HG03280 (cell line): Measurements from ENCODE around the gene KMO.
A peak's percentile ranks its signal among the peaks of the same experiment; 100 is the strongest.

Experiments used
- ATAC-seq: cut with Tn5 transposase; IDR thresholded peaks from one replicate; pipeline ENCODE4 v1.9.1; 2021; ENCODE audit warnings: mild to moderate bottlenecking, moderate library complexity; ENCODE audit not compliant: unreplicated experiment

KMO gene

DNA sequence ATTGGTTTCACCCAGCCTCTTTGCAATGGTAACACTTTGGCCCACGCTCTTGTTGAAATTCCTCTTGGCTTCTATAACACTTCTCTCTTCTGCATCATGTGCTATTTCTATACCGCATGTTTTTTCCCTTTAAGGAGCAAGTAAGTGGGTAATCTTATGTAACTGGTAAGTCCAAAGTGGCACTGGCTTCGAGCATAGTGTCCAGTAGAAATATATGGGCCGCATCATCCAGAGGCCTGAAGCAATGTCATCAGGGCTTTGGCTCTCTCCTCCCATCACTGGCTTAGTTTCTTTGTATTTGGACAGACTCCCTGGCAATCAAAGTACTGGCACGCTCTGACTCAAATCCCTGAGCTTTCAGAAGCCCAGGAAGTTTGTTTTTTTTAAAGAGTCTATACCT lies 90.5 kb downstream of the KMO start:
- no peak for ATAC-seq

DNA sequence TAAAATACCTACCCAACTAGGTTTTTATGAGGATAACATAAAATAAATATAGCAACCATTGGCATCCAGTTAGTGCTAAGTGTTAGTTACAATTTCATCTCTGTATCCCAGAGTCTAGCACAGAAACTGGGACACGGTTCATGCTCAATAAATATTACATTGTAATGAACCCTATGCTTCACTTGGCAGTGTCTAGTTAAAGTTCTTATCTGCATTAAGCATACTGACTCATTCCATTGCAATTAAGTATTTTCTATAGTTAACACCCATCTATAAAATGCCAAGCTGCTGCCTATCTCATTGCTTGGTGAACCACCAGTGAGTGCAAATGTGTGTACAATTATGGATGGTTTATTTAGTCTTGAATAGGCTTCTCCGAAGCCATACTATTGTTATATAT lies 92.8 kb downstream of the KMO start:
- no peak for ATAC-seq

DNA sequence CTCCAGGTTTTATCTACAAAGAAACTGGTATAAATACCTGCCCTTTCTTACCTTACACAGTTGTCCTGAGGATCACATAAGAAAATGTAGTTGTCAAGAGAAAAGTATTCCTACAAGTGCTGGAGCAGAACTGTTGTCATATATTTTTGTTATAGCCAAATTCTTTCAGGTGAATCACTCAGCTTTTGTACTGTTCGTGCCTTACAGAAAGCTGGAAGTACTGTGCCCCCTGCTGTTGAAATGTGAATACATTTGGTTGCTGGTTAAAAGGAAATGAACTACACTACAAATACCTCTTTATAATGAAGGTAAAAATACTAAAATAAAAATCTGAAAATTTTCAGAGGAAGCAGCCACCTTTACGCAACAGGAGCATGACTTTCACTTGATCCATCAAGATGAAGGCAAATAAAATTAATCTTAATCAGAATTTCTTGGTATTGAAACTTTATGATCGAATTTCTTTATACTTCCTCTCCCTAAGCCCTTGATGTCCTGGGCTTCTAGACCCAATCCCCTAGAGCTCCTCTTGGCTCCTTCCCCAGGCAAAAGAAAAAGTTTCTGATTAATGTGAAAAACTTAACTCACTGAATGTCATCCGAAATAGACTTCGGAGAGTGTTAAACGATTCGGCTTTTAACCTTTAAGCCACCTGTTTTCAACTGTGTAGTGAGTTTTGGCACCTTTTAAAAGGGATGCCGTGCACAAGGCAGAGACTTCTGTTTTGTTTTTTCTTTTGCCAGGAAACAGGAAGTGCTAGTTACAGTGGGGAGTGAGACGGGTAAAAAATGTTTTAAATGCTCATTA lies 95.5 kb downstream of the KMO start:
- ATAC-seq = peak; percentile 84

DNA sequence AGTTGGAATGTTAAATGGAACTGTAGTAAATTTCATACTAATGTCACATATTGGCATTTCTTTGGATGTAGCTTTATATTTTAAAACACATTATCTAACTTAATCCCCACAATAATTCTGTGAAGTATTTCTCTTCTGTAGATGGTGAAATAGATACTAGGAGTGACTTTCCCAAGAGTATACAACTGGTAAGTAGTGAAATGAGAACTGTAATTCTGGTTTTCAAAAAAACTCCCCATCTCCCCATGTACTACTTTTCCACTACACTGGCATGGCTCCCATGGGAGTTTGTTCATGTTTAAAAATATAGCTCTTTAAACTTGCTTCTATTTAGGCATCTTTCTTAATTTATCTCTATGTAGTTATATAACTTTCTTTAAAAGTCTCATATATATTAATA lies 97.8 kb downstream of the KMO start:
- no peak for ATAC-seq

DNA sequence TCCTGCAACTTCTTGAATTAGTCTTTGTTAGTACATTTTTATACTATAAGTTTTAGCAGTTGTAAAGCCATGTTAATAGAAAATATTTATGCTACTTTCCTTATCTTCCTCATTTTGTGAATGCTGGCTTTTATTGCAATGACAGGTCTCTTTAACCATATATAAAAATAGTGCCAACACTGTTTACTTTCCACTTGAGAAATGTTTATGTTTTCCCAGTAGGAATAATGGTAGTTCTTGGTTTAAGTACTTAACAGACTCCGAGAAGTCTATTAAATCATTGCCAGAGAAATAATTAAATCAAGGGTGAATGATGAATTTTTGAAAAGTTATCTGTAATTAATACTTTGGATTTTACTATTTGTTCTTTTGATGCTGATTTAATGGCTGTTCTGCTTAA lies 98.3 kb downstream of the KMO start:
- no peak for ATAC-seq

DNA sequence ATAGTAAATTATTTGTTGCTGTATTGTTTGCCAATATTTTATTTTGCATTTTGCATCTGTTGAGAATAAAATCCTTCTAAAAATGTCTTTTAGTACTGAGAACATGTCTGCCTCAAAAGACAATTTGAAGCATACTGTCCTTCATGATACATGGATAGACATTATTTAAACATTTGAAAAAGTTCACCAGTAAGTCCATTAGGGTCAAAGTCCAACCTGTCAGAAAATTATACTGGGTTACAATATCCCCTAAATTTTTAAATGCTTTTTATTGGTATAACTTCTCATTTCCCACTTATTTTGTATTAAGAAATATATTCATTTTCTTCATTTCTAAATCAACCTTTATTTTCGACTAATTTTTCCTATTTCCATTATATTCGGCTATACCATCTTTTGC lies 98.7 kb downstream of the KMO start:
- no peak for ATAC-seq

DNA sequence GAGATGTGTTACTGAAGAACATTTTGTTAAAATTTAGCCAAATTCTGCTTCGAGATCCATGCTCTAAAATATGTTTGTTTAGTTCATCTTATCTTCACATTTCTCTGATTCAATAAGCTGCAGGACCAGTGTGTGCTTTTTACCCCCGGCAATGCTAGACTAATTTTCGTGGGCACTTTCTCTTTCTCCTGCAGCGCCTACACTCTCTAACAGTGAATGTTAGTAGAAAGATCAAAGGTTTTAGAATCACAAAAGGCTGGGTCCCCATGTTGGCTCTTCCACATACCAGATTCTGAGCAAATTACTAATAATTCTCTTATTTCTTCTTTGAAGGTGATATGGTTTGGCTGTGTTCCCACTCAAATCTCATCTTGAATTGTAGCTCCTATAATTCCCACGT lies 99.5 kb downstream of the KMO start:
- no peak for ATAC-seq

DNA sequence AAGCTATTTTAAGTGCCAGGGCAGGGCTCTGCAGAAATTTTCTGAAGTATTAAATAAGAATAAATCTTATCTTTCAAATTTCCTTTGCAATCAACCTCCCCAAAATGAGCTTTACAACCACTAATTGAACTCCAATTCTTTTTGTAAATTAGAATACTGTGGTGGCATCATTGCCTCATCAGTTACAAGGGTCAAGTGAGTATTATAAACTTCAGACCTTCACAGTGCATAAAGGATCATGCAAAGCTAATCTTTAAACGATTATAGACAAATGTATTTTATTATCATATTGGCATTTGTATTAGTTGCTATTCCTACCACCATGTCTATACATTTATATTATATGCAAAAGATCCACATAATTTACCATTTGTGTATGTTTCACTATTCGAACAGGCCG lies 100.8 kb downstream of the KMO start:
- no peak for ATAC-seq

DNA sequence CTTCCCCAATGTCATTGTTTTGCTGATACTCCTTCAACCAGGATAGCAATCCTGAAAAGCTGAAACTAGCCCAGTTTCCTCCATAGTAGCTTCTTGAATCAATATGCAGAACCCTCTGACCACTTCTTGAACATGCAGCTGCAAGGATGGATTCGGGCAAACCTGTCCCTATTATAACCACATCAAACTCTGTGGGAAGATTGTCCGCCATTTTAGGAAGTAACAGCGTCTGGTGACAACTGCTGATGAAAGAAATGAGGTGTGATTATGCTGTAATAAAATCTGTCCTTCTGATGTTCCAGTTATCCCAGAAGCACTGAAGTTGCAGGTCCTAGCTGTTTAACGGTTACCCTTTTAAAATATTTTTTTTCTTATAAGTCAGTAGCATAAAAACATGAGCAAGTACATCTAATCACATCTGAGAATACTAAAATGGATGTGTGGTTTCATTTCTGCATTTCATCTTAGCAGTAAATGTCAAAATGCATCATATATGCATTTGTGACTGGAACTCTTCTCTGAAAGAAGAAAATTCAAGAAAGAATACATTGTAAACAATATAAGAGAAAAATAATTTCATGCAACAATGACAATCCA lies 103.5 kb downstream of the KMO start:
- no peak for ATAC-seq

DNA sequence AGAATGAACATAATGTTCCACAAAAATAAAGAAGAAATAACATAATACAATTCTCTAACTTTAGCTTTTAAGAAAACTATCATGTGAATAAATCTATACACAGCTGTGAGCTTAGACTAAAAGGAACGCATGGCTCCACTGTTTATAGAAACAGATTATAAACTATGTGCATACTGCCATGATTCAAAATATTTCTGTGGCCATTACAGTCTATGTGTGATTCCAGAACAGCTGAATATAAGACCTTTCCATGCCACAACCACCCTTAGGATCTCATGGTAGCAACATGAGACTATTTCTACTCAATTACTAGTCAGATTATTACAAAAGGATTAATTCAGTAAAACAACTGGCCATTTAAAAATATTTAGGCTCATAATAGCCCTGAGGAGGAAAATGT lies 104.1 kb downstream of the KMO start:
- ATAC-seq = no peak

DNA sequence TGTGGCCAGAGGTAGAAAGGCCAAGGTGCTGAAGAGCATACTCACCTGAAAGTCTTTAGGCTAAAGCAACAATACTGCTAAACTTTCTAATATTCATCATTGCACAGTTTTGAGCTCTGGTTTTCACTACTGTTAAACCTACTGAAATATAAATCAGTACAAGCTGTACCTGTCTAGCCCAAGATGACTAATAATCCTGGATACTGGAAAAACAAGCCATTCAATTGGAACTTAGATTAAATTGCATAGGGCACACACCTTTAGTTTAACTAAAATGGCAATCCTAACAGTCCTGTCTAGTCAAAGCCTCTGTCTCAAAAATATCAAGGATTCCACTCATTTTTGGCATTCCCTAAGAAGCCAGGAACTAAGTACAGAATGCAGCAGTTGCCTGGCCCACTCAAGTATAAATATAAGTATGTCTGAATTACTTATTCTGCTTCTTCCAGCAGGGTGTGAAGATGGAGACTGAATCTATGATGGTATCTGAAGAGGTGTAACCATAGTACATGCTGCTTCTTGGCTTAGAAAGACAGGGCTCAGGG lies 104.9 kb downstream of the KMO start:
- no peak for ATAC-seq

DNA sequence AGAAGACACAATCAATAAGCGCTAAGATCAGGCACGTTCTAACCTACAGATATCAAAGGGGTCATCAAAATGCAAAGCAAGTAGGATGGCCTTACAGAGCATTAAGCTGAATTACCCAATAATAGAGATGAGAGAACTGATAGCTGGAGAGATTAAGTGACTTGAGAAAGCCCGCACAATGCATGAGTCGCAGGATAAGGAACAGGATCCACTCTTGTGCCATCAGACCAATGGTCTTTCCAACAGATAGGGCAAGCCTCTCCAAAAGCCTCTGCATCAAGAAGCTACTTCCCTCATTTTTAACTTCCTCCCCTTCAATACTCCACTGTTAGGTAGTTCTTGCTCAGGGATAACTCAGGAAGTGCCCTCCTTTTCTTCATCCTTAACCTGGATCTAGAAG lies 105.4 kb downstream of the KMO start:
- ATAC-seq = no peak

DNA sequence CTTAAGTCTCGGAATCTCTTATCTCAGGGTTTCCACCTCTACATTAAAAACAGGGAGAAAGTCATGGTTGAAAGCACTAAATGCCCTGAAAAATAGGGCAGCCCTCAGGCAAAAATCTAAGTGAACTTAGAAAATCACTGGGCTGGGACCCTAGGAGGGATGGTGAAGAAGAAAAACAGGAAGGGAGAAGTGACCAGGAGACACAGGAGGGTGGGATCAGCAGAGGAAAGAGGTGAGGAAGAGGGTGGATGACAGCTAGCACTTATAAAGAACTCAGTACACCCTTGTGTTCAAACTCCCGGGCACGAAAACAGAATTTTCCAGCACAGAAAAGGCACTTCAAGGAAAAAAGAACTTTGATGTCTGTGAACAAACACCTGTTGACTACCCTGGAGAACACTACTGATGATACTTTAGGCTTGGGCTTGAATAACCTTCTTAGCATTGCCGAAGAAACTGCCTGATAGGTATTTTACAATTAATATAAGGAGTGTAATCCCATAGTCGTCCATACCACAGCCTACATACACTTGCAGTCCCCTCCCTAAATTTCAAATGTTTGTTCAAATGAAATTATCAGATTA lies 106.0 kb downstream of the KMO start:
- no peak for ATAC-seq

DNA sequence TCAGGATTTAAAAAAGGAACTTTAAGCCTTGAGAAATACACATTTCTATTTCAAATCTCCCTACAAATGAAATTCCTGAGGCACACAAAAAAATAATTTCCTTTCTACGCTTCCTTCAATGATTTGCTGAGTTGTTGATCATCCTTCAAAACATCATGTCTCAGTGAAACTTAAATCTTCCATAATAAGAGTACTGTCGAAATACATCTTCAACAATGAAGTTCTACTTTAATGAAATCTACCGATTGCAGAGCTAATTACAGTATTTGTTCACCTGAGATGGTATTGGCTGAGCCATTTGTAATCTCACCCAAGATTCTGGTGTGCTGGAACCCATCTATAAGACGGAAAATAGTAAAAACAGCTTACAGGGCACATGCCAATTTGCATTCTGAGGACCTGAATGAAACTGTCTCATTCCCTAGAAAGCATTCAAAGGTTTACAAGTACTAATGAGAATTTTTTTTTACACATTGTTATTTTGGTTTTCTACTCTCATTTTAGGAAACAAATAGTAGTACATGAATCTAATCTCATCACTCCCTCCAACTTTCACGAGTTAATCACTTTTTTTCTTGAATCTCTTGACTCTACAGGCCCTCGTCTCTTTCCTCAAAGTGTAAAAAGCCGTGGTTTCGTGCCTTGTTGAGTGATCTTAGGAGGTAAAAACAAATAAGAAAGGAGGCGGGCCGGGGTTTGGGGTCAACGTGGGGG lies 106.9 kb downstream of the KMO start:
- no peak for ATAC-seq

DNA sequence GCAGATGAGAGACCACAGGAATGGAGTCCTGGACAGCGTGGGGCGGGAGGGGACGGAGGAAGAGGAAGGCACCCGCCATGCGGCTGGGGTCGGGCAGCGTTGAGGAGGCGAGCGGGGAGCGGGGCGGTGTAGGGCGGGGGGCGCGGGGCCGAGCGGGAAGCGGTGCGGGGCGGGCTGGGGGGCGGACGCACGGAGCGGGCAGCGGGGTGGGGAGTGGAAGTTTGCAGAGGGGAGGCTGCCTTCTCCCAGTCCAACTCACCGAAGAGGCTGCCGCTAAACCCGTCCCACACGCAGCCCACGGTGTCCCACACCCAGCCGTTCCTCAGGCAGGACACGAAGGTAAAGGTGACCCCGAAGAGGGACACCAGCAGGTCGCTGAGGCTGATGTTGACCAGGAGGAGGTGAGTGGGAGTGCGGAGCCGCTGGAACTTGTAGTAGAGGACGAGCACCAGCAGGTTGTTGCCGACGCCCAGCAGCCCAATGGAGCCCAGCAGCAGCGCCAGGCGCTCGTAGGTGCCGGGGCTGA lies 107.5 kb downstream of the KMO start:
- peak; percentile 55 for ATAC-seq

DNA sequence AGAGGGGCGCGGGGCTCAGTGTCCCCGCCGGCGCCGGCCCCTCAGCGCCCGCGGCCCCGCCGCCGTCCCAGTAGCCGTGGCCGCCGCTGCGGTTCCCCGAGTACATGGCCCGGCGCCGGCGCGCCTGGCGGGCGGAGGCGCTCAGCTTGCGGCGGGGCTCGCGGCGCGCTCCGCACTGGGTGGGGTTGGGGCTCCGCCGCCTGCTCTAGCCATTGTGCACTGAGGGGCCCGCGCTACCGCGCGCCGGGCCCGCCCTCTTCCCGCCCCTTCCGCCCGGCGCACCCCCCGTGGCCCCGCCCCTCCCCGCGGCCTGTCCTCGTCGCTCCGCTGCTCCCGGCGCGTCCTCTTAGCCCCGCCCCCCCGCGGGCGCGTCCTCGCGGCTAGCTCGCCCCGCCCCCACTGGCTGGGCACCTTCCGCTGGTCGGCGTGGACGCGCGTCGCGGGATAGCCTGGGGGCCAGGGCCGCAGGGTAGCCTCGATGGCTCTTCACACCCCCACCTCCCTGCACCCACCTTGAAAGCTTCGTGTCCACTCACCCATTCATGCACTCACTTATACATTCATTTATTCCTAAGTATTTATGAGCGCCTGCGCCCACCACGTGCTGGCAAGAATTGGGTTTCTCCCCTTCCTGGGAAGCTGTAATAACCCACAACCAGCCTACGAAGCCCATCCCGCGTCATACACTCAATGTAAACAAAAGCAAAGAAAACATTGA lies 108.1 kb downstream of the KMO start, which contains the start of the genes CHML and OPN3:
CHML (minus strand) TSS at position 221 of the 718 bp plus-strand sequence. CDS start 4,603 bp downstream, outside the sequence.
OPN3 (minus strand) TSS at position 221 of the 718 bp plus-strand sequence; CDS start at position 106, 115 bp downstream.
- peak; percentile 93 for ATAC-seq

DNA sequence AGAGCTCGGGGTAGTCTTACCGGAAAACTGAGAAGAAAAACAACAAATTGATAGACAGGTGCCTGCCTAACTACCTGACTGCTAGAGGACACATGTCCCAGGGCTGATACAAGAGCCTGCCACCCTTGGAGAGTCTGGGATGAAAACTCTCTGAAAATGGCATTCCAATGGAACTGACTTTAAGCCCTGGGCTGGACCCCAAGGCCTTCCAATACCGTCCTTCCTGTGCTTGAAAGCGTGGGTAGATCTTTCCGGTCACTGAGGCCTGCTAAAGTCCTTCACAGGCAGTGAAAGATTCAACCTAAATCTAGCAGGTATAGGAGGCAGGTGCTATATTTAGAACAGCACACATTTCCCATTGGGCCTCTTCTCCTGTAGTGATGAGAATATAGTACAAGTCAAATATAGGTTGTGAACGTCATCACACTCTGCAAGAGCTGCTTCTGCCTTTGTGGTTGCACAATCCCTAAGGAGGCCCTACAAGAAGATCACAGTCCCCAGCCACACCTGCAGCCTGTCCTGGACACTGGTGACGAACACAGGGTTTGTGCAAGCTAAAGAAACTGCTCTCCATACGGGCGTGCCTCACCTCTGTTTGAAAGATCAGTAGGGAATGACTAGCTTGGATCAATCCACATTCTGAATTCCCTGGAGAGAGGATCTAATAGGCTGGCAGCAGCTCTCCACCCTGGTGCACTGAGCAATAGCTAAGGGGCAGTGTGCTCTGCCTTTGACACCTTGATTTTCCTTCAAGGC lies 108.9 kb downstream of the KMO start:
- ATAC-seq = no peak

DNA sequence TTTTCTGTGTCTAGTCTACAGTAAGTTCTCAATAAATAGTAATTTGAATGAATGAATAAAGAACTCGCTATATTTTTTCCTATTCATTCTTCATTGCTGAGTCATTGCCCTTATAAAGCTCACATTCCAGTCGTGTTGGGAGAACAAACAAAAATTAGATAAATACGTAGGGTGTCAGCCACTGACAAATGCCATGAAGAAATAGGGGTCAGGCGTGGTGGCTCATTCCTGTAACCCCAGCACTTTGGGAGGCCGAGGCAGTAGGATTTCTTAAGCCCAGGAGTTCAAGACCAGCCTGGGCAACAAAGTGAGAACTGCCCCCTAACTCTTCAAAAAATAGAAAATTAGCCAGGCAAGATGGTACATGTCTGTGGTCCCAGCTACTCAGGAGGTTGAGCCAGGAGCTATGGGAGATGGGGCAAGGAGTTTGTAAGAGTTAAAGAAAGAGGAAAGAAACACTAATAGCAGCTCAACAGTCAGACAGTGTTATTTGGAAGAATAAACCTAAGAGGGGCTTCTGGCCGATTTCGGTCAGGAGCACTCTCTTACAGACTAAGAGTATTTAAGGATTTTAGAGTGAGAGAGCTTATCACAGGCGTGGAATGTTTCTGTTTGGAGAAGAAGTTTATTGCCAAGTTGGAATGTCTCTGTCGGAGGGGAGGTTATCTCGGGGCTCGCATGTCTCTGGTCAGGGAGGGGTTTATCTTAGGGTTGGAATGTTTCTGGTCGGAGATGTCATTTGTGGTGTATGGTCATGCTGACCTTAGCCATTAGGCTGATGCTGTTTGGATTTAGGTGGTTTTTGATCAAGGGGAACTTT lies 109.8 kb downstream of the KMO start:
- no peak for ATAC-seq

DNA sequence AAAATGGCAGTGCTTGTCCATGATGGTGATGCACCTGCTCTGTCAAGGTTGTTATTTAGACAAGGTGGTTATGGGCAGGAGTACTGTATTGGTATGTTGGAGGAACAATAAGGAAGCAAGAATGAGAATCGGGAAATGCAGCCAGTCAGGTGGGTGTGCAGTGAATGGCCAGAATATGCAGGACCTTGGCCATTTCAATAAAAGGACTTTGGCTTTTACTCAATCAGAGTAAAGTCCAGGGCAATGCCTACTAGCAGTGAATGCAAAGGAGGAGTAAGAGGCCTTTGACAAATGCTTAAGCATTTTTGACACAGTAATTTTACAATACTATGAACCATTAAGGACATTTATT lies 110.4 kb downstream of the KMO start:
- ATAC-seq = no peak
